ENCODE data around the gene RAD21L1.

The RAD21L1 gene

GRCh38 chr20:1232286-1233111 is 6.7 kb downstream of the RAD21L1 start:
- TF ChIP-seq EZH2phosphoT487 (conservative IDR thresholded peaks at IDR 0.05; ENCODE audit: low read length), result no peak
- TF ChIP-seq, protein P1, sequence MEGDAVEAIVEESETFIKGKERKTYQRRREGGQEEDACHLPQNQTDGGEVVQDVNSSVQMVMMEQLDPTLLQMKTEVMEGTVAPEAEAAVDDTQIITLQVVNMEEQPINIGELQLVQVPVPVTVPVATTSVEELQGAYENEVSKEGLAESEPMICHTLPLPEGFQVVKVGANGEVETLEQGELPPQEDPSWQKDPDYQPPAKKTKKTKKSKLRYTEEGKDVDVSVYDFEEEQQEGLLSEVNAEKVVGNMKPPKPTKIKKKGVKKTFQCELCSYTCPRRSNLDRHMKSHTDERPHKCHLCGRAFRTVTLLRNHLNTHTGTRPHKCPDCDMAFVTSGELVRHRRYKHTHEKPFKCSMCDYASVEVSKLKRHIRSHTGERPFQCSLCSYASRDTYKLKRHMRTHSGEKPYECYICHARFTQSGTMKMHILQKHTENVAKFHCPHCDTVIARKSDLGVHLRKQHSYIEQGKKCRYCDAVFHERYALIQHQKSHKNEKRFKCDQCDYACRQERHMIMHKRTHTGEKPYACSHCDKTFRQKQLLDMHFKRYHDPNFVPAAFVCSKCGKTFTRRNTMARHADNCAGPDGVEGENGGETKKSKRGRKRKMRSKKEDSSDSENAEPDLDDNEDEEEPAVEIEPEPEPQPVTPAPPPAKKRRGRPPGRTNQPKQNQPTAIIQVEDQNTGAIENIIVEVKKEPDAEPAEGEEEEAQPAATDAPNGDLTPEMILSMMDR (IDR thresholded peaks at IDR 0.05; ENCODE audit: insufficient read depth, low read length, poor library complexity, severe bottlenecking), result no peak

DNA sequence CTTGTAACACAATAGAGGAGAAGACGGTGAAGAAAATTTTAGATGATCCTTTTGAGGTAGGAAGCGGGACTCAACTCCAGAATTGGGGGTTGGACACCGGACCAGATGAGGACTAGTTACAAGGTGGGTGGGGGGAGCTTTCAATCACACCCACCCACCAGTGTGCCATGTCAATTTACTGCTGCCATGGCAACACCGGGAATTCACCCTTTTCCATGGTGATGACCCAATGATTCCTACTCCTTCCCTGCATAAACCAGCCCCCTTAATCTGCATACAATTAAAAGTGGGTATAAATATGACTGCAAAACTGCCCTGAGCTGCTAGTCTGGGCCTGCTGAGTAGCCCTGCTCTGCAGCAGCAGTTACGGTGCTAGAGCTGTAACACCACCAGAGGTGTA is 14.7 kb downstream of the RAD21L1 start:
- H3K9ac ChIP-seq (ENCODE audit: low read length), result no peak overlapping the region

More at GRCh38 chr20:1232286-1233111, 6.7 kb downstream of the RAD21L1 start:
- no peaks in the 10 kb centered on the region for H4K20me1 ChIP-seq (ENCODE audit: low read depth, low read length)
- no peak overlapping the region for H2AFZ ChIP-seq (ENCODE audit: low read depth, low read length, severe bottlenecking)
- H3K36me3 ChIP-seq (ENCODE audit: low read length), result no peaks in the 10 kb centered on the region
- H3K4me3 ChIP-seq (ENCODE audit: insufficient read depth, low read length, poor library complexity, severe bottlenecking), result no peak overlapping the region
- H3K9me2 ChIP-seq (replicated peaks; ENCODE audit: insufficient read depth, low read length), result no peaks in the 10 kb centered on the region
- no peak overlapping the region for H3K27ac ChIP-seq (ENCODE audit: low read depth, low read length)
- H3K4me2 ChIP-seq (ENCODE audit: low read depth, low read length, poor library complexity, severe bottlenecking), result no peak overlapping the region
- no peaks in the 10 kb centered on the region for H3K27me3 ChIP-seq (ENCODE audit: low read length)
- H3F3A ChIP-seq (ENCODE audit: insufficient read depth), result no peaks in the 10 kb centered on the region
- no peaks in the 10 kb centered on the region for H3K9me3 ChIP-seq (ENCODE audit: insufficient read depth, low read length)
- no peak overlapping the region for H3K9ac ChIP-seq (ENCODE audit: low read length)
- no peaks in the 10 kb centered on the region for H3K79me2 ChIP-seq (ENCODE audit: insufficient read depth, low read length)

GRCh38 chr20:1241456-1241855 is 15.6 kb downstream of the RAD21L1 start:
- TF ChIP-seq, protein P1 (IDR thresholded peaks at IDR 0.05; ENCODE audit: insufficient read depth, low read length, poor library complexity, severe bottlenecking), result no peak
- TF ChIP-seq EZH2phosphoT487 (conservative IDR thresholded peaks at IDR 0.05; ENCODE audit: low read length), result no peak

More for the DNA sequence above, 14.7 kb downstream of the RAD21L1 start:
- no peaks in the 10 kb centered on the region for H3K79me2 ChIP-seq (ENCODE audit: insufficient read depth, low read length)
- no peak overlapping the region for H2AFZ ChIP-seq (ENCODE audit: low read depth, low read length, severe bottlenecking)
- H3K9me2 ChIP-seq (replicated peaks; ENCODE audit: insufficient read depth, low read length), result no peaks in the 10 kb centered on the region
- no peaks in the 10 kb centered on the region for H4K20me1 ChIP-seq (ENCODE audit: low read depth, low read length)
- no peaks in the 10 kb centered on the region for H3K36me3 ChIP-seq (ENCODE audit: low read length)
- no peak overlapping the region for H3K27ac ChIP-seq (ENCODE audit: low read depth, low read length)
- no peaks in the 10 kb centered on the region for H3F3A ChIP-seq (ENCODE audit: insufficient read depth)
- H3K4me3 ChIP-seq (ENCODE audit: insufficient read depth, low read length, poor library complexity, severe bottlenecking), result no peak overlapping the region
- no peak for TF ChIP-seq EZH2phosphoT487 (conservative IDR thresholded peaks at IDR 0.05; ENCODE audit: low read length)
- TF ChIP-seq, protein P1 (IDR thresholded peaks at IDR 0.05; ENCODE audit: insufficient read depth, low read length, poor library complexity, severe bottlenecking), result no peak
- H3K9me3 ChIP-seq (ENCODE audit: insufficient read depth, low read length), result no peaks in the 10 kb centered on the region
- no peak overlapping the region for H3K4me2 ChIP-seq (ENCODE audit: low read depth, low read length, poor library complexity, severe bottlenecking)
- no peaks in the 10 kb centered on the region for H3K27me3 ChIP-seq (ENCODE audit: low read length)

More at GRCh38 chr20:1241456-1241855, 15.6 kb downstream of the RAD21L1 start:
- Histone ChIP-seq H3K27ac (ENCODE audit: low read depth, low read length) (no peak overlapping the region), H4K20me1 (ENCODE audit: low read depth, low read length) (no peaks in the 10 kb centered on the region), H3K27me3 (ENCODE audit: low read length) (no peaks in the 10 kb centered on the region), H3F3A (ENCODE audit: insufficient read depth) (no peaks in the 10 kb centered on the region), H3K9me2 (replicated peaks; ENCODE audit: insufficient read depth, low read length) (no peaks in the 10 kb centered on the region), H3K4me2 (ENCODE audit: low read depth, low read length, poor library complexity, severe bottlenecking) (no peak overlapping the region), H2AFZ (ENCODE audit: low read depth, low read length, severe bottlenecking) (no peak overlapping the region), H3K9ac (ENCODE audit: low read length) (no peak overlapping the region), H3K4me3 (ENCODE audit: insufficient read depth, low read length, poor library complexity, severe bottlenecking) (no peak overlapping the region), H3K36me3 (ENCODE audit: low read length) (no peaks in the 10 kb centered on the region), H3K9me3 (ENCODE audit: insufficient read depth, low read length) (no peaks in the 10 kb centered on the region), H3K79me2 (ENCODE audit: insufficient read depth, low read length) (no peaks in the 10 kb centered on the region)
